A673 (cell line): Measurements from ENCODE around the gene NEK7.

Experiments used
- CTCF ChIP-seq: fragments of 300-800, 200-600 bp; sonication (generic); conservative IDR thresholded peaks from 2 replicates; pipeline ENCODE4 v1.5.1; 2017; ENCODE audit warnings: low read depth, mild to moderate bottlenecking, antibody characterized with exemption, low read length, moderate library complexity, mixed read lengths
- EZH2 ChIP-seq: fragments of 200-600 bp; sonication (generic); IDR thresholded peaks from 2 replicates; pipeline ENCODE4 v1.6.1; 2017; ENCODE audit warnings: borderline replicate concordance, low read depth, mild to moderate bottlenecking, mixed read lengths, antibody characterized with exemption, low read length; ENCODE audit not compliant: poor library complexity, severe bottlenecking

GRCh38 chr1:198363625-198364151 is 206.9 kb downstream of the NEK7 start:
- TF ChIP-seq CTCF (no peak), EZH2 (no peak)
